Mammary epithelial cell (primary cell): ENCODE results near the gene FOSL1.

Experiments
- EZH2 ChIP-seq: IDR thresholded peaks from 2 replicates; pipeline ENCODE4 v1.6.1; 2012; ENCODE audit warnings: low read length, inconsistent platforms, borderline replicate concordance
- TF ChIP-seq, protein P1 (sequence below), 2 donors: IDR thresholded peaks in 1 of 2; conservative IDR thresholded peaks in 1 of 2; 2 replicates each; pipeline ENCODE4 v1.5.1; 2011 to 2012; ENCODE audit warnings: inconsistent platforms in 2 of 2, low read length in 2 of 2, mild to moderate bottlenecking in 2 of 2, control low read depth in 1 of 2, low read depth in 1 of 2; ENCODE audit not compliant: insufficient read depth in 1 of 2; ENCODE audit errors: extremely low read depth in 1 of 2

GRCh38 chr11:65903068-65903481, 2.9 kb upstream of the FOSL1 start:
- TF ChIP-seq, protein P1, sequence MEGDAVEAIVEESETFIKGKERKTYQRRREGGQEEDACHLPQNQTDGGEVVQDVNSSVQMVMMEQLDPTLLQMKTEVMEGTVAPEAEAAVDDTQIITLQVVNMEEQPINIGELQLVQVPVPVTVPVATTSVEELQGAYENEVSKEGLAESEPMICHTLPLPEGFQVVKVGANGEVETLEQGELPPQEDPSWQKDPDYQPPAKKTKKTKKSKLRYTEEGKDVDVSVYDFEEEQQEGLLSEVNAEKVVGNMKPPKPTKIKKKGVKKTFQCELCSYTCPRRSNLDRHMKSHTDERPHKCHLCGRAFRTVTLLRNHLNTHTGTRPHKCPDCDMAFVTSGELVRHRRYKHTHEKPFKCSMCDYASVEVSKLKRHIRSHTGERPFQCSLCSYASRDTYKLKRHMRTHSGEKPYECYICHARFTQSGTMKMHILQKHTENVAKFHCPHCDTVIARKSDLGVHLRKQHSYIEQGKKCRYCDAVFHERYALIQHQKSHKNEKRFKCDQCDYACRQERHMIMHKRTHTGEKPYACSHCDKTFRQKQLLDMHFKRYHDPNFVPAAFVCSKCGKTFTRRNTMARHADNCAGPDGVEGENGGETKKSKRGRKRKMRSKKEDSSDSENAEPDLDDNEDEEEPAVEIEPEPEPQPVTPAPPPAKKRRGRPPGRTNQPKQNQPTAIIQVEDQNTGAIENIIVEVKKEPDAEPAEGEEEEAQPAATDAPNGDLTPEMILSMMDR (conservative IDR thresholded peaks at IDR 0.05 in 1 of 2, IDR thresholded peaks at IDR 0.05 in 1 of 2; ENCODE audit: extremely low read depth in 1 of 2, insufficient read depth in 1 of 2, low read depth in 1 of 2, low read length in 2 of 2), result no peak
- no peak for TF ChIP-seq EZH2
